ENCODE measurements around the gene VPS9D1. TPM values are rescaled to one million over a fixed set of nuclear protein-coding genes. Genes with fewer than 3 reads are reported as not detected.
"Not testable (repeated sequence)": the region's sequence is repeated elsewhere in the genome, so short reads cannot be mapped to it uniquely, and the experiment has no call there.

The VPS9D1 gene
- total and polyA plus RNA-seq, 2 experiments from 2014 or later, result 4.8 to 19.5 TPM

DNA sequence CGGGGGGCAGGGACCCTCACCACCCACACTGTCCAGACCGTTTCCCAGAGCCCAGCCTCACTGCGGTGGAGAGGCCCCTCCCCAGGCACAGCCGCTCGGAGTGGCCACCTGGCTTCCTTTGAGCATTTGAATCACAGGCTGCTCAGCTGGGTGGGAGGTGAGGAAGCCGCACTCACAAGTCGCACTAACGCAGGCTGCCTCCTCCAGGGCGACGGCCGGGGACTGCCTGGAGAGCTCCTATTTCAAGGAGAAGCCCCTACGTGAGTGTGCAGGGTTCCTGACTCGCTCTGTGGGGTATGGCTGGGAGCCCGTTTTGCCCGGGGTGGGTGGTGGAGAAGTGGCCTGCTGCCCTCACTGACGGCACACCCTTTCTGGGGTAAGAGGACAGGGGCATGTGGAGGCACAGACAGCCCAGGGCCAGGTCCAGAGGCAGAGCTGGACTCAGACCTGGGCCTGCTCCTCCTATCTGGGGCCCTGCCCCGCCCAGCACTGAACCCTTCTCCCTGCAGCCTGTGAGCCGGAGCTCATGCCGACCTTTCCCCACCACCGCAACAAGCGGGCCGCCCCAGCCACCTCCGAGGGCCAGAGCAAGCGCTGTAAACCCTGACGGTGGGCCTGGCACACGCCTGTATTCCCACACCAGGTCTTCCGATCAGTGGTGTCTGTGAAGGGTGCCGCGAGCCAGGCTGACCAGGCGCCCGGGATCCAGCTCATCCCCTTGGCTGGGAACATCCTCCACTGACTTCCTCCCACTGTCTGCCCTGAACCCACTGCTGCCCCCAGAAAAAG, 25.4 kb downstream of the VPS9D1 start:
- DNase-seq, result no peak
- H2AFZ ChIP-seq, result no peak overlapping the region

GRCh38 chr16:89694784-89695085, 26.0 kb downstream of the VPS9D1 start:
- H3K4me3 ChIP-seq; H3K4me2 ChIP-seq (ENCODE audit: unreplicated experiment); H3K27me3 ChIP-seq (replicated peaks; ENCODE audit: insufficient read depth); H3K27ac ChIP-seq; H4K20me1 ChIP-seq (ENCODE audit: insufficient read depth); H3K9me2 ChIP-seq (ENCODE audit: insufficient read depth); in situ Hi-C loops (cut with MboI); H3K4me1 ChIP-seq (ENCODE audit: insufficient read depth); H3F3A ChIP-seq (ENCODE audit: insufficient read depth); H3K9ac ChIP-seq; DNase-seq; H3K36me3 ChIP-seq (ENCODE audit: low read depth); H3K9me3 ChIP-seq (ENCODE audit: low read depth); H3K79me2 ChIP-seq (ENCODE audit: insufficient read depth); H2AFZ ChIP-seq: not testable (repeated sequence)
- WGBS, 2 experiments (ENCODE audit: low coverage in 1 of 2, low lambda C conversion rate in 2 of 2, missing lambda C conversion rate in 2 of 2), result 91 to 94% methylated on average over 9 to 23 of the region's 23 CpGs

More for the DNA sequence above, 25.4 kb downstream of the VPS9D1 start:
- Histone ChIP-seq H3K4me3 (no peak overlapping the region), H3K27ac (no peak overlapping the region), H3F3A (ENCODE audit: insufficient read depth) (0 out of 2 replicates have a peak, but pooled peaks cover 4% of the 10 kb centered on the region), H3K9me3 (ENCODE audit: low read depth) (no peaks in the 10 kb centered on the region), H4K20me1 (ENCODE audit: insufficient read depth) (no peaks in the 10 kb centered on the region), H3K27me3 (replicated peaks; ENCODE audit: insufficient read depth) (no peaks in the 10 kb centered on the region), H3K79me2 (ENCODE audit: insufficient read depth) (no peaks in the 10 kb centered on the region), H3K36me3 (ENCODE audit: low read depth) (peaks cover 3% of the 10 kb centered on the region; the same call in 1 of the 2 replicates), H3K9ac (no peak overlapping the region), H3K4me2 (ENCODE audit: unreplicated experiment) (no peak overlapping the region), H3K4me1 (ENCODE audit: insufficient read depth) (peaks cover under 1% of the 10 kb centered on the region; the same call in 1 of the 2 replicates), H3K9me2 (ENCODE audit: insufficient read depth) (no peaks in the 10 kb centered on the region)
- in situ Hi-C loops (cut with MboI), result no loop called here
- 86 to 92% methylated on average over 28 to 31 of the region's 31 CpGs for WGBS, 2 experiments (ENCODE audit: low coverage in 1 of 2, low lambda C conversion rate in 2 of 2, missing lambda C conversion rate in 2 of 2)
- TF ChIP-seq EZH2 (IDR thresholded peaks at IDR 0.05; ENCODE audit: insufficient read depth, poor library complexity, severe bottlenecking), result no peak
- no peak for TF ChIP-seq EZH2phosphoT487 (IDR thresholded peaks at IDR 0.05; ENCODE audit: insufficient read depth, low read depth)

GRCh38 chr16:89693931-89694783, 26.5 kb downstream of the VPS9D1 start:
- in situ Hi-C loops (cut with MboI), result no loop called here
- no peak for DNase-seq
- Histone ChIP-seq H3K27ac (no peak overlapping the region), H3K79me2 (ENCODE audit: insufficient read depth) (peaks cover 10% of the 10 kb centered on the region), H3K9me3 (ENCODE audit: low read depth) (no peaks in the 10 kb centered on the region), H3K9ac (no peak overlapping the region), H3K36me3 (ENCODE audit: low read depth) (peaks cover 6% of the 10 kb centered on the region; the same call in 1 of the 2 replicates), H3F3A (ENCODE audit: insufficient read depth) (no peaks in the 10 kb centered on the region), H2AFZ (no peak overlapping the region), H4K20me1 (ENCODE audit: insufficient read depth) (no peaks in the 10 kb centered on the region), H3K27me3 (replicated peaks; ENCODE audit: insufficient read depth) (no peaks in the 10 kb centered on the region), H3K9me2 (ENCODE audit: insufficient read depth) (no peaks in the 10 kb centered on the region), H3K4me2 (ENCODE audit: unreplicated experiment) (no peak overlapping the region), H3K4me3 (no peak overlapping the region), H3K4me1 (ENCODE audit: insufficient read depth) (no peaks in the 10 kb centered on the region)
- TF ChIP-seq EZH2phosphoT487 (IDR thresholded peaks at IDR 0.05; ENCODE audit: insufficient read depth, low read depth), result no peak
- 91 to 94% methylated on average over 27 to 31 of the region's 32 CpGs for WGBS, 2 experiments (ENCODE audit: low coverage in 1 of 2, low lambda C conversion rate in 2 of 2, missing lambda C conversion rate in 2 of 2)

- TF ChIP-seq EZH2phosphoT487 (IDR thresholded peaks at IDR 0.05; ENCODE audit: insufficient read depth, low read depth), result no peak
- no peak for TF ChIP-seq EZH2 (IDR thresholded peaks at IDR 0.05; ENCODE audit: insufficient read depth, poor library complexity, severe bottlenecking)
- Histone ChIP-seq H3K9me2 (ENCODE audit: insufficient read depth) (no peaks in the 10 kb centered on the region), H3K79me2 (ENCODE audit: insufficient read depth) (peaks cover 19% of the 10 kb centered on the region), H3K27me3 (replicated peaks; ENCODE audit: insufficient read depth) (no peaks in the 10 kb centered on the region), H3K4me2 (ENCODE audit: unreplicated experiment) (no peak overlapping the region), H3F3A (ENCODE audit: insufficient read depth) (no peaks in the 10 kb centered on the region), H4K20me1 (ENCODE audit: insufficient read depth) (no peaks in the 10 kb centered on the region), H3K4me1 (ENCODE audit: insufficient read depth) (no peaks in the 10 kb centered on the region), H3K4me3 (no peak overlapping the region), H3K27ac (no peak overlapping the region), H2AFZ (no peak overlapping the region), H3K9ac (no peak overlapping the region), H3K9me3 (ENCODE audit: low read depth) (no peaks in the 10 kb centered on the region), H3K36me3 (ENCODE audit: low read depth) (peaks cover 6% of the 10 kb centered on the region; the same call in 1 of the 2 replicates)
- no peak for DNase-seq
- 89 to 90% methylated on average over 11 of the region's 11 CpGs for WGBS, 2 experiments (ENCODE audit: low coverage in 1 of 2, low lambda C conversion rate in 2 of 2, missing lambda C conversion rate in 2 of 2)
- in situ Hi-C loops (cut with MboI), result no loop called here
These were observed 27.4 kb downstream of the VPS9D1 start for GRCh38 chr16:89693289-89693731.
